Astrocyte (in vitro differentiated cells and primary cell): ENCODE data around the gene KLF15. TPM values are rescaled to one million over a fixed set of nuclear protein-coding genes. Genes with fewer than 3 reads are reported as not detected.

Experiments
- DNase-seq: peaks from one replicate; pipeline ENCODE4 v3.0.0-alpha.2; 2010; ENCODE audit warnings: low read depth
- FAIRE-seq: peaks from 2 replicates; lab custom pipeline; 2011; peaks lifted over from hg19 to GRCh38; lab: Jason Lieb, UNC
- H2AFZ ChIP-seq: 2 replicates; pipeline ENCODE4 v1.6.0; 2012; ENCODE audit warnings: low read depth, low read length, inconsistent platforms
- H3K27ac ChIP-seq: 2 replicates; pipeline ENCODE4 v1.5.1; 2011; ENCODE audit warnings: low read depth, low read length, inconsistent platforms
- H3K27me3 ChIP-seq: 2 replicates; pipeline ENCODE4 v1.6.0; 2011; ENCODE audit warnings: low read length, inconsistent platforms; ENCODE audit not compliant: insufficient read depth
- H3K36me3 ChIP-seq: 2 replicates; pipeline ENCODE4 v1.5.1; 2011; ENCODE audit warnings: low read length, inconsistent platforms; ENCODE audit not compliant: insufficient read depth
- H3K4me1 ChIP-seq: 2 replicates; pipeline ENCODE4 v1.5.1; 2011; ENCODE audit warnings: low read length, inconsistent platforms; ENCODE audit not compliant: insufficient read depth
- H3K4me2 ChIP-seq: 2 replicates; pipeline ENCODE4 v1.6.0; 2012; ENCODE audit warnings: low read length, inconsistent platforms
- H3K4me3 ChIP-seq: 2 replicates; pipeline ENCODE4 v1.5.1; 2011; ENCODE audit warnings: low read depth, mild to moderate bottlenecking, low read length, inconsistent platforms; ENCODE audit not compliant: insufficient read depth
- H3K79me2 ChIP-seq: 2 replicates; pipeline ENCODE4 v1.6.0; 2012; ENCODE audit warnings: mild to moderate bottlenecking, low read length, inconsistent platforms; ENCODE audit not compliant: insufficient read depth
- H3K9ac ChIP-seq: 2 replicates; pipeline ENCODE4 v1.6.0; 2012; ENCODE audit warnings: mild to moderate bottlenecking, low read length, inconsistent platforms
- H3K9me3 ChIP-seq: 2 replicates; pipeline ENCODE4 v1.5.1; 2012; ENCODE audit warnings: low read depth, mild to moderate bottlenecking, low read length, inconsistent platforms; ENCODE audit not compliant: insufficient read depth
- H4K20me1 ChIP-seq: 2 replicates; pipeline ENCODE4 v1.6.0; 2012; ENCODE audit warnings: low read length, inconsistent platforms; ENCODE audit not compliant: insufficient read depth
- H3K27ac Mint-ChIP-seq: one replicate; pipeline ENCODE4 v1.8.0; 2021; ENCODE audit warnings: mild to moderate bottlenecking, mixed read lengths; ENCODE audit not compliant: unreplicated experiment
- H3K27me3 Mint-ChIP-seq: one replicate; pipeline ENCODE4 v1.8.0; 2021; ENCODE audit warnings: low read depth, mixed read lengths; ENCODE audit not compliant: unreplicated experiment
- H3K36me3 Mint-ChIP-seq: one replicate; pipeline ENCODE4 v1.8.0; 2021; ENCODE audit warnings: low read depth, mixed read lengths; ENCODE audit not compliant: unreplicated experiment
- H3K4me1 Mint-ChIP-seq: one replicate; pipeline ENCODE4 v1.8.0; 2021; ENCODE audit warnings: low read depth, mixed read lengths; ENCODE audit not compliant: unreplicated experiment
- H3K4me3 Mint-ChIP-seq: one replicate; pipeline ENCODE4 v1.8.0; 2021; ENCODE audit warnings: mild to moderate bottlenecking, moderate library complexity, mixed read lengths; ENCODE audit not compliant: unreplicated experiment
- H3K9me3 Mint-ChIP-seq: one replicate; pipeline ENCODE4 v1.8.0; 2021; ENCODE audit warnings: mild to moderate bottlenecking, mixed read lengths; ENCODE audit not compliant: unreplicated experiment
- EZH2 ChIP-seq: IDR thresholded peaks from 2 replicates; pipeline ENCODE4 v1.6.1; 2012; ENCODE audit warnings: mild to moderate bottlenecking, low read length, inconsistent platforms; ENCODE audit not compliant: insufficient read depth
- total RNA-seq: library from RNA; stranded (reverse); gene quantifications from 2 replicates; pipeline ENCODE4 v1.2.1, GENCODE V29; 2021
- TF ChIP-seq, protein P1 (sequence below): IDR thresholded peaks from 2 replicates; pipeline ENCODE4 v1.5.1; 2011; ENCODE audit warnings: low read depth, mild to moderate bottlenecking, inconsistent platforms, low read length, moderate library complexity; ENCODE audit not compliant: insufficient read depth

The KLF15 gene
- total RNA-seq, 1 donor from 2014 or later, result 0.34 TPM

DNA sequence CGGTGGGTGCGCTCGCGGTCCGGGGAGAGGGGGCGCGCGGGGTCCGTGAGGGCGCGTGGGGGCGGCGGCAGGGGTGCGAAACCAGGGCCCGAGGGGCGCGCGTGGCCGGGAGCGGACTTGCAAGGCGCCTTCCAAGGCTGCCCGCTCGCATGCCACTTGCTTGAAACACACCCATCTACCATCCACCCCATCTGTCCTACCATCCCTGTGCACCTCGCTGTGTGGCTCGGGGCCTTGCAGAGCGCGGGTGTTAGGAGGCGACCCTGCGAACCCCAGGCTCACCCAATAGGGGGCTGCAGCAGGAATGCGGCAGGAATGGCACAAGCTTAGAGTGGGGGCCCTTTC, 37.7 kb upstream of the KLF15 start:
- H3K4me3 Mint-ChIP-seq, result no peak overlapping the region
- no peaks in the 10 kb centered on the region for H3K36me3 Mint-ChIP-seq
- Histone ChIP-seq H2AFZ (peak overlapping the region; percentile 77), H3K4me2 (peak overlapping the region; percentile 70), H3K4me3 (no peak overlapping the region), H3K27me3 (peaks cover 24% of the 10 kb centered on the region), H3K9ac (no peak overlapping the region), H3K36me3 (no peaks in the 10 kb centered on the region), H3K4me1 (no peaks in the 10 kb centered on the region), H3K79me2 (no peaks in the 10 kb centered on the region), H3K27ac (no peak overlapping the region), H3K9me3 (no peaks in the 10 kb centered on the region), H4K20me1 (no peaks in the 10 kb centered on the region)
- no peaks in the 10 kb centered on the region for H3K4me1 Mint-ChIP-seq
- DNase-seq (no peak), FAIRE-seq (no peak)
- TF ChIP-seq, protein P1, sequence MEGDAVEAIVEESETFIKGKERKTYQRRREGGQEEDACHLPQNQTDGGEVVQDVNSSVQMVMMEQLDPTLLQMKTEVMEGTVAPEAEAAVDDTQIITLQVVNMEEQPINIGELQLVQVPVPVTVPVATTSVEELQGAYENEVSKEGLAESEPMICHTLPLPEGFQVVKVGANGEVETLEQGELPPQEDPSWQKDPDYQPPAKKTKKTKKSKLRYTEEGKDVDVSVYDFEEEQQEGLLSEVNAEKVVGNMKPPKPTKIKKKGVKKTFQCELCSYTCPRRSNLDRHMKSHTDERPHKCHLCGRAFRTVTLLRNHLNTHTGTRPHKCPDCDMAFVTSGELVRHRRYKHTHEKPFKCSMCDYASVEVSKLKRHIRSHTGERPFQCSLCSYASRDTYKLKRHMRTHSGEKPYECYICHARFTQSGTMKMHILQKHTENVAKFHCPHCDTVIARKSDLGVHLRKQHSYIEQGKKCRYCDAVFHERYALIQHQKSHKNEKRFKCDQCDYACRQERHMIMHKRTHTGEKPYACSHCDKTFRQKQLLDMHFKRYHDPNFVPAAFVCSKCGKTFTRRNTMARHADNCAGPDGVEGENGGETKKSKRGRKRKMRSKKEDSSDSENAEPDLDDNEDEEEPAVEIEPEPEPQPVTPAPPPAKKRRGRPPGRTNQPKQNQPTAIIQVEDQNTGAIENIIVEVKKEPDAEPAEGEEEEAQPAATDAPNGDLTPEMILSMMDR, result no peak
- TF ChIP-seq EZH2, result no peak
- H3K27ac Mint-ChIP-seq, result no peak overlapping the region
- H3K9me3 Mint-ChIP-seq, result no peaks in the 10 kb centered on the region
- peaks cover 65% of the 10 kb centered on the region for H3K27me3 Mint-ChIP-seq

DNA sequence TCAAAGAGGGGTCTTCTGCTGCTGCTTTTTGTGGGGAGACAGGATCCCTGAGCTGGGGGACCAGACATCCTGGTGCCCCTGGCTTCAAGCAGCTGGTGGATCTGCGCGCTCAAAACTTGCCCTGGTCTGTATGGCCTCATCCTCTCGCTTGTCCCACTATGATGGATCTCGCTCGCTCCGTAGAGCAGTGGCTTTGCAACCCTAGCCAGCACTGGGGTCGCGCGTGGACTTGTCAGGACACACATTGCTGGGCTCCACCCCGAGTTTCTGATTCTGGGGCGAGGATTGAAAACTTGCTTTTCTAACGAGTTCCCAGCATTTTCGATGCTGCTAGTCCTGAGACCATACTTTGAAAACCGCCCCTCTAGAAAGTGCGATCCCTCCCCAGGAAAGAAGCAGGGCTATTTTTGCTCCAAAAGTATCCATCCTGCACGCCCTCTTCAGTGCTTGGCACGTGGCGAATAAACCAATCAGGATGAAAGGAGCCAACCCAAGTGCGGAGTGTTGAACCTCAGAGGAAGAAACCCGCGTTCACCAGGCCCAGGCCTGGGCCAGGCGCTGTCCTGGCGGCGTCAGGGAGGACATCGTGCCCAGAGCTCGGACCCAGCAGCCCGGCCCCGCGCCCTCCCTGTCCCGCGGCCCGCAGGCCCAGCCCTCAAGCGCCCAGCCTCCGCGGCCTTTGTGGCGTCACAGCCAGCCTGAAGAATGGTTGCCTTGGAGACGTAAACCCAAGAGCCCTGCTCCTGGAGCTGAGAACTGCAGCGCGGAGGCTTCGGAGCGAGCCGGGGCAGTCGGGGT, 37.2 kb upstream of the KLF15 start, which contains the start of gene CFAP100:
Gene CFAP100 (plus strand): TSS at position 731 of the 798 bp plus-strand sequence. CDS start 1,092 bp downstream, outside the sequence.
- Mint-ChIP-seq H3K4me3 (peak within 1 kb of the TSS; percentile 24), H3K27me3 (peaks cover 71% of the 10 kb centered on the region), H3K27ac (no peak within 1 kb of the TSS), H3K36me3 (no peaks in the 10 kb centered on the region), H3K4me1 (peaks cover 2% of the 10 kb centered on the region), H3K9me3 (peaks cover 2% of the 10 kb centered on the region)
- Histone ChIP-seq H3K9ac (no peak within 1 kb of the TSS), H3K4me2 (peak within 1 kb of the TSS; percentile 70), H2AFZ (peak within 1 kb of the TSS; percentile 77), H4K20me1 (no peaks in the 10 kb centered on the region), H3K9me3 (no peaks in the 10 kb centered on the region), H3K79me2 (no peaks in the 10 kb centered on the region), H3K4me3 (no peak within 1 kb of the TSS), H3K4me1 (no peaks in the 10 kb centered on the region), H3K36me3 (no peaks in the 10 kb centered on the region), H3K27ac (no peak within 1 kb of the TSS), H3K27me3 (peaks cover 24% of the 10 kb centered on the region)
- DNase-seq (peak; percentile 28), FAIRE-seq (no peak)
- TF ChIP-seq, protein P1, result no peak
- no peak for TF ChIP-seq EZH2

DNA sequence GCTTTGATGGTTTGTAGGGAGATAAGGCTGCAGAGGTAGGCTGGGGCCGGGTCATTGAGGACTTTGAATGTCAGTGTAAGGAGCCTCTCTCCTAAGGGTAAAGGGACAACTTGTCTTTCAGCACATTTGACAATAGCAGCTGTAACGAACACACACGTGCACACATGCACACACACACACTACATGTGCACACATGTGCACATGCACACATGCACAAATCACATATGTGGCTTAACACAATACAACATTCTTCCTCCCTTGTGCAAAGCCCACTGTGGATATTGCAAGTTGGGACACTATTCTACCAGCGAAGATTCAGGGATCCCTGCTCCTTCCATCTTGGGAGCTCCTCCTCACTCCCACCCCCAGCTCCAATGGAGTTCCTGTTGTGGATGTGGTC, 36.4 kb upstream of the KLF15 start:
- FAIRE-seq (no peak), DNase-seq (no peak)
- no peaks in the 10 kb centered on the region for H4K20me1 ChIP-seq
- Mint-ChIP-seq H3K4me1 (peaks cover 2% of the 10 kb centered on the region), H3K36me3 (no peaks in the 10 kb centered on the region), H3K4me3 (no peak overlapping the region), H3K27me3 (peaks cover 69% of the 10 kb centered on the region), H3K27ac (no peak overlapping the region), H3K9me3 (peaks cover 2% of the 10 kb centered on the region)
- no peaks in the 10 kb centered on the region for H3K4me1 ChIP-seq
- H3K27me3 ChIP-seq, result peaks cover 24% of the 10 kb centered on the region
- no peak overlapping the region for H3K4me2 ChIP-seq
- no peaks in the 10 kb centered on the region for H3K79me2 ChIP-seq
- H3K4me3 ChIP-seq, result no peak overlapping the region
- H3K9me3 ChIP-seq, result no peaks in the 10 kb centered on the region
- no peak overlapping the region for H2AFZ ChIP-seq
- H3K36me3 ChIP-seq, result no peaks in the 10 kb centered on the region
- H3K9ac ChIP-seq, result no peak overlapping the region
- H3K27ac ChIP-seq, result no peak overlapping the region
- TF ChIP-seq EZH2, result no peak
- TF ChIP-seq, protein P1, result no peak
